Astrocyte (in vitro differentiated cells and primary cell): Measurements from ENCODE around the gene APOBEC3A. TPM values are rescaled to one million over a fixed set of nuclear protein-coding genes. Genes with fewer than 3 reads are reported as not detected.

Source experiments
- DNase-seq: peaks from one replicate; pipeline ENCODE4 v3.0.0-alpha.2; 2010; ENCODE audit warnings: low read depth
- FAIRE-seq: peaks from 2 replicates; lab custom pipeline; 2011; peaks lifted over from hg19 to GRCh38; lab: Jason Lieb, UNC
- H2AFZ ChIP-seq: 2 replicates; pipeline ENCODE4 v1.6.0; 2012; ENCODE audit warnings: low read depth, low read length, inconsistent platforms
- H3K27ac ChIP-seq: 2 replicates; pipeline ENCODE4 v1.5.1; 2011; ENCODE audit warnings: low read depth, low read length, inconsistent platforms
- H3K27me3 ChIP-seq: 2 replicates; pipeline ENCODE4 v1.6.0; 2011; ENCODE audit warnings: low read length, inconsistent platforms; ENCODE audit not compliant: insufficient read depth
- H3K36me3 ChIP-seq: 2 replicates; pipeline ENCODE4 v1.5.1; 2011; ENCODE audit warnings: low read length, inconsistent platforms; ENCODE audit not compliant: insufficient read depth
- H3K4me1 ChIP-seq: 2 replicates; pipeline ENCODE4 v1.5.1; 2011; ENCODE audit warnings: low read length, inconsistent platforms; ENCODE audit not compliant: insufficient read depth
- H3K4me2 ChIP-seq: 2 replicates; pipeline ENCODE4 v1.6.0; 2012; ENCODE audit warnings: low read length, inconsistent platforms
- H3K4me3 ChIP-seq: 2 replicates; pipeline ENCODE4 v1.5.1; 2011; ENCODE audit warnings: low read depth, mild to moderate bottlenecking, low read length, inconsistent platforms; ENCODE audit not compliant: insufficient read depth
- H3K79me2 ChIP-seq: 2 replicates; pipeline ENCODE4 v1.6.0; 2012; ENCODE audit warnings: mild to moderate bottlenecking, low read length, inconsistent platforms; ENCODE audit not compliant: insufficient read depth
- H3K9ac ChIP-seq: 2 replicates; pipeline ENCODE4 v1.6.0; 2012; ENCODE audit warnings: mild to moderate bottlenecking, low read length, inconsistent platforms
- H3K9me3 ChIP-seq: 2 replicates; pipeline ENCODE4 v1.5.1; 2012; ENCODE audit warnings: low read depth, mild to moderate bottlenecking, low read length, inconsistent platforms; ENCODE audit not compliant: insufficient read depth
- H4K20me1 ChIP-seq: 2 replicates; pipeline ENCODE4 v1.6.0; 2012; ENCODE audit warnings: low read length, inconsistent platforms; ENCODE audit not compliant: insufficient read depth
- H3K27ac Mint-ChIP-seq: one replicate; pipeline ENCODE4 v1.8.0; 2021; ENCODE audit warnings: mild to moderate bottlenecking, mixed read lengths; ENCODE audit not compliant: unreplicated experiment
- H3K27me3 Mint-ChIP-seq: one replicate; pipeline ENCODE4 v1.8.0; 2021; ENCODE audit warnings: low read depth, mixed read lengths; ENCODE audit not compliant: unreplicated experiment
- H3K36me3 Mint-ChIP-seq: one replicate; pipeline ENCODE4 v1.8.0; 2021; ENCODE audit warnings: low read depth, mixed read lengths; ENCODE audit not compliant: unreplicated experiment
- H3K4me1 Mint-ChIP-seq: one replicate; pipeline ENCODE4 v1.8.0; 2021; ENCODE audit warnings: low read depth, mixed read lengths; ENCODE audit not compliant: unreplicated experiment
- H3K4me3 Mint-ChIP-seq: one replicate; pipeline ENCODE4 v1.8.0; 2021; ENCODE audit warnings: mild to moderate bottlenecking, moderate library complexity, mixed read lengths; ENCODE audit not compliant: unreplicated experiment
- H3K9me3 Mint-ChIP-seq: one replicate; pipeline ENCODE4 v1.8.0; 2021; ENCODE audit warnings: mild to moderate bottlenecking, mixed read lengths; ENCODE audit not compliant: unreplicated experiment
- EZH2 ChIP-seq: IDR thresholded peaks from 2 replicates; pipeline ENCODE4 v1.6.1; 2012; ENCODE audit warnings: mild to moderate bottlenecking, low read length, inconsistent platforms; ENCODE audit not compliant: insufficient read depth
- total RNA-seq: library from RNA; stranded (reverse); gene quantifications from 2 replicates; pipeline ENCODE4 v1.2.1, GENCODE V29; 2021
- TF ChIP-seq, protein P1 (sequence below): IDR thresholded peaks from 2 replicates; pipeline ENCODE4 v1.5.1; 2011; ENCODE audit warnings: low read depth, mild to moderate bottlenecking, inconsistent platforms, low read length, moderate library complexity; ENCODE audit not compliant: insufficient read depth

The APOBEC3A gene
- total RNA-seq, 1 donor from 2014 or later: not detected

DNA sequence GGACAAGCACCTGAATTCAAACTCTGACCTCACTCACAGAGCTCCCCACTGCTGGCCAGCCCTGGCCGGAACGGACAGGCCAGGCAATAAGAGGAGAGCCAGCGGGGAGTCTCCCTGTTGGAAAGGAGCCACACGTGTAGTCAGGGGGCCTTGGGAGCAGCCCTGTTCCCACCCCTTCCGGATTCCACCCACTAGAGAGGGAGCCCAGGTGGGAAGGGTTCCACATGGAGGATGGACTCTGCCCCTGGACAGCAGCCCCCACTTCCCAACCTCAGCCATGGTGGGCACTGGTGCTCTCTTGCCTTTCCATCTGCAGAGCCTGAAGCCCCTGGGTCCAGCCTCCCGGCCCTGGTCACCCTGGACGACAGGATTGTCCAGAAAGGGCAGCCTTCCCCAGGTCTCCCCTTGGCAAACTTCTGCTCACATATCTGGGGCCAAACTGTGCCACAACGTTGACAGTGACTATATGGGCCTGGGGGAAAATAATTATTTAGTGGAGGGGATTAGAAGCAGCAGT is 7.5 kb upstream of the APOBEC3A start:
- no peaks in the 10 kb centered on the region for H3K79me2 ChIP-seq
- no peak overlapping the region for H3K27ac ChIP-seq
- Mint-ChIP-seq H3K27ac (no peak overlapping the region), H3K36me3 (no peaks in the 10 kb centered on the region), H3K27me3 (peaks cover 68% of the 10 kb centered on the region), H3K4me3 (no peak overlapping the region), H3K4me1 (no peaks in the 10 kb centered on the region), H3K9me3 (no peaks in the 10 kb centered on the region)
- no peak overlapping the region for H3K4me3 ChIP-seq
- no peaks in the 10 kb centered on the region for H3K9me3 ChIP-seq
- TF ChIP-seq, protein P1, sequence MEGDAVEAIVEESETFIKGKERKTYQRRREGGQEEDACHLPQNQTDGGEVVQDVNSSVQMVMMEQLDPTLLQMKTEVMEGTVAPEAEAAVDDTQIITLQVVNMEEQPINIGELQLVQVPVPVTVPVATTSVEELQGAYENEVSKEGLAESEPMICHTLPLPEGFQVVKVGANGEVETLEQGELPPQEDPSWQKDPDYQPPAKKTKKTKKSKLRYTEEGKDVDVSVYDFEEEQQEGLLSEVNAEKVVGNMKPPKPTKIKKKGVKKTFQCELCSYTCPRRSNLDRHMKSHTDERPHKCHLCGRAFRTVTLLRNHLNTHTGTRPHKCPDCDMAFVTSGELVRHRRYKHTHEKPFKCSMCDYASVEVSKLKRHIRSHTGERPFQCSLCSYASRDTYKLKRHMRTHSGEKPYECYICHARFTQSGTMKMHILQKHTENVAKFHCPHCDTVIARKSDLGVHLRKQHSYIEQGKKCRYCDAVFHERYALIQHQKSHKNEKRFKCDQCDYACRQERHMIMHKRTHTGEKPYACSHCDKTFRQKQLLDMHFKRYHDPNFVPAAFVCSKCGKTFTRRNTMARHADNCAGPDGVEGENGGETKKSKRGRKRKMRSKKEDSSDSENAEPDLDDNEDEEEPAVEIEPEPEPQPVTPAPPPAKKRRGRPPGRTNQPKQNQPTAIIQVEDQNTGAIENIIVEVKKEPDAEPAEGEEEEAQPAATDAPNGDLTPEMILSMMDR: no peak
- TF ChIP-seq EZH2: no peak
- no peaks in the 10 kb centered on the region for H3K36me3 ChIP-seq
- no peaks in the 10 kb centered on the region for H4K20me1 ChIP-seq
- H3K4me2 ChIP-seq: no peak overlapping the region
- H2AFZ ChIP-seq: no peak overlapping the region
- H3K4me1 ChIP-seq: no peaks in the 10 kb centered on the region
- FAIRE-seq (no peak), DNase-seq (no peak)
- peaks cover 36% of the 10 kb centered on the region for H3K27me3 ChIP-seq
- no peak overlapping the region for H3K9ac ChIP-seq

DNA sequence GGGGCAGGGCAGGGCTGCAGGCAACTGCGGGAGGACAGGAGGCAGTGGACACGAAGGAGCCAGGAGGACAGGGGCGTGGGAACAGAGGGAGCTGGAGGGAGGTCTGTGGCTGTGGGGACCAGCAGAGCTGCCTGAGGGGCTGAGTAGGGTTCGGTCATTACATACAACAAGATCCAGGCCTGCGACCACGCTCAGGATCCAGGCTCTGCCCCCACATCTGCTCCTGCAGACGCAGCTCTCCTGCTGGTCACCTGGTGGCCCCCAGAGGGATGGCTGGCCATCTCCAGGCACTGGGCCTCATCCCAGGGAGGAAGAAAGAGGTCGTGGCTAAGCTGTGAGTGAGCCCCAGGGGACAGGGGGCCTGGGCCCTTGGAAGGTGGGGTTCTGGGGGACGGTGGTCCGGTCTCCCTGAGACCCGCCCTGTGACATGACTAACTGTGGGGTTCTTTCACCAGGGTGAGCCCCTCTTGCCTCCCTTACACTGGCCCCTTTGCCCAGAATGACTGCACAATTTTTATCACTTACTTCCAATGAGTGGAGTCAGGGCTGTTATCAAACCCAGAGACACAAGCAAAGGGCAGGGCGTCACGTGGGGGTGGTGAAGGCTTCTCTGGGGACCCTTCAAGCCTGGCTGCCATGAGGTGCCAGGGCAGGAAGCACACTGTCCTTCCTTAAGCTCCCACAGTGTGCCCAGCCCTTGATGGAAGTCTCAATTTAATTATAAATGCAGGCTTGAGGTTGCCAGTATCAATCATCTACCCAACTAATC is 6.7 kb upstream of the APOBEC3A start:
- H3K27ac Mint-ChIP-seq: no peak overlapping the region

More for the DNA sequence above, 6.7 kb upstream of the APOBEC3A start:
- peaks cover under 1% of the 10 kb centered on the region for H3K9me3 Mint-ChIP-seq
- H3K9ac ChIP-seq: no peak overlapping the region
- H3K27me3 ChIP-seq: peaks cover 32% of the 10 kb centered on the region
- no peaks in the 10 kb centered on the region for H4K20me1 ChIP-seq
- H3K27ac ChIP-seq: no peak overlapping the region
- H3K4me3 ChIP-seq: no peak overlapping the region
- TF ChIP-seq, protein P1: no peak
- no peak for TF ChIP-seq EZH2
- H3K79me2 ChIP-seq: no peaks in the 10 kb centered on the region
- no peaks in the 10 kb centered on the region for H3K4me1 Mint-ChIP-seq
- peaks cover 70% of the 10 kb centered on the region for H3K27me3 Mint-ChIP-seq
- H3K4me3 Mint-ChIP-seq: no peak overlapping the region
- no peaks in the 10 kb centered on the region for H3K9me3 ChIP-seq
- H3K4me2 ChIP-seq: no peak overlapping the region
- no peaks in the 10 kb centered on the region for H3K4me1 ChIP-seq
- FAIRE-seq (no peak), DNase-seq (no peak)
- H3K36me3 Mint-ChIP-seq: no peaks in the 10 kb centered on the region
- no peak overlapping the region for H2AFZ ChIP-seq
- H3K36me3 ChIP-seq: no peaks in the 10 kb centered on the region
